ENCODE measurements around the gene CPED1.
"Not testable (repeated sequence)": the region's sequence is repeated elsewhere in the genome, so short reads cannot be mapped to it uniquely, and the experiment has no call there.

CPED1 gene

GRCh38 chr7:121280656-121281055 is 292.1 kb downstream of the CPED1 start:
- DNase-seq (ENCODE audit: low read depth in 2 of 2), result no peak

- DNase-seq (ENCODE audit: low read depth in 2 of 2), result no peak
Observed at GRCh38 chr7:121282129-121282528, 293.6 kb downstream of the CPED1 start.

- DNase-seq (ENCODE audit: low read depth in 2 of 2), result no peak
Observed at GRCh38 chr7:121285066-121285667, 296.7 kb downstream of the CPED1 start.

- no peak for DNase-seq (ENCODE audit: low read depth in 2 of 2)
Observed at GRCh38 chr7:121286186-121286585, 297.7 kb downstream of the CPED1 start.

- DNase-seq (ENCODE audit: low read depth in 2 of 2), result no peak
Observed at GRCh38 chr7:121286742-121287734, 298.5 kb downstream of the CPED1 start.

GRCh38 chr7:121288894-121289293 is 300.4 kb downstream of the CPED1 start:
- DNase-seq (ENCODE audit: low read depth in 2 of 2), result no peak

- not testable (repeated sequence) for DNase-seq (ENCODE audit: low read depth in 2 of 2)
Observed at GRCh38 chr7:121289930-121290329, 301.4 kb downstream of the CPED1 start.

GRCh38 chr7:121294448-121294992 is 306.0 kb downstream of the CPED1 start:
- DNase-seq (ENCODE audit: low read depth in 2 of 2), result no peak

- DNase-seq (ENCODE audit: low read depth in 2 of 2), result no peak
Observed at GRCh38 chr7:121297843-121298242, 309.3 kb downstream of the CPED1 start.

GRCh38 chr7:121298831-121299239 is 310.3 kb downstream of the CPED1 start:
- DNase-seq (ENCODE audit: low read depth in 2 of 2), result no peak

GRCh38 chr7:121300685-121301420 is 312.3 kb downstream of the CPED1 start:
- no peak for DNase-seq (ENCODE audit: low read depth in 2 of 2)

- DNase-seq (ENCODE audit: low read depth in 2 of 2), result no peak
Observed at GRCh38 chr7:121301446-121302213, 313.1 kb downstream of the CPED1 start.

- no peak for DNase-seq (ENCODE audit: low read depth in 2 of 2)
Observed at GRCh38 chr7:121302214-121302745, 313.8 kb downstream of the CPED1 start.

- DNase-seq (ENCODE audit: low read depth in 2 of 2), result no peak
Observed at GRCh38 chr7:121303422-121304101, 315.1 kb downstream of the CPED1 start.

GRCh38 chr7:121304102-121304658 is 315.7 kb downstream of the CPED1 start:
- DNase-seq (ENCODE audit: low read depth in 2 of 2), result no peak

GRCh38 chr7:121305109-121305508 is 316.6 kb downstream of the CPED1 start:
- DNase-seq (ENCODE audit: low read depth in 2 of 2), result no peak

GRCh38 chr7:121306565-121306964 is 318.1 kb downstream of the CPED1 start:
- DNase-seq (ENCODE audit: low read depth in 2 of 2), result no peak

- DNase-seq (ENCODE audit: low read depth in 2 of 2), result no peak
Observed at GRCh38 chr7:121307021-121307574, 318.6 kb downstream of the CPED1 start.

GRCh38 chr7:121313220-121313792 is 324.8 kb downstream of the CPED1 start:
- DNase-seq (ENCODE audit: low read depth in 2 of 2), result no peak
